IMR-90 (cell line): Measurements from ENCODE around the gene RABEP1. TPM values are rescaled to one million over a fixed set of nuclear protein-coding genes. Genes with fewer than 3 reads are reported as not detected.
A peak's percentile ranks its signal among the peaks of the same experiment; 100 is the strongest.

ENCODE experiments used
- ATAC-seq: fragments of 200-7000 bp; cut with Tn5 transposase; 2 replicates; pipeline ENCODE4 v1.9.1; 2020; ENCODE audit warnings: low read depth, mild to moderate bottlenecking, moderate library complexity
- BruUV-seq: library from RNA; stranded (reverse); fragments of 400-500 nt; replicated peaks from 2 replicates; lab custom pipeline; 2021; lab: Mats Ljungman, UMichigan
- CTCF ChIA-PET: fragments of 300-600 bp; formaldehyde crosslinking; extraction: SDS; loops from one replicate; lab custom pipeline; 2021; ENCODE audit warnings: antibody characterized with exemption; lab: Yijun Ruan, JAX
- POLR2A ChIA-PET: fragments of 300-600 bp; sonication (Branson Sonifier 250); formaldehyde crosslinking; loops from one replicate; lab custom pipeline; 2022; ENCODE audit warnings: antibody characterized with exemption; ENCODE audit not compliant: unreplicated experiment; lab: Charles Lee
- DNase-seq: peaks from one replicate; pipeline ENCODE4 v3.0.0; 2013
- H2AFZ ChIP-seq: replicated peaks from 2 replicates; pipeline ENCODE3; 2013; ENCODE audit warnings: low read length, mild to moderate bottlenecking; ENCODE audit not compliant: poor library complexity
- H2AK5ac ChIP-seq: 2 replicates; pipeline ENCODE4 v1.6.1; 2013; ENCODE audit warnings: low read depth, low read length, inconsistent platforms
- H2AK9ac ChIP-seq: replicated peaks from 2 replicates; pipeline ENCODE3; 2013; ENCODE audit warnings: mild to moderate bottlenecking, low read depth, low read length, moderate library complexity; ENCODE audit not compliant: poor library complexity
- H2BK120ac ChIP-seq: 2 replicates; pipeline ENCODE4 v1.6.1; 2013; ENCODE audit warnings: low read depth, low read length, inconsistent platforms
- H2BK15ac ChIP-seq: 3 replicates; pipeline ENCODE4 v1.6.1; 2013; ENCODE audit warnings: low read depth, low read length, inconsistent platforms
- H2BK20ac ChIP-seq: 2 replicates; pipeline ENCODE4 v1.6.1; 2013; ENCODE audit warnings: low read depth, mild to moderate bottlenecking, inconsistent platforms, low read length, moderate library complexity
- H2BK5ac ChIP-seq: 2 replicates; pipeline ENCODE4 v1.6.1; 2013; ENCODE audit warnings: mild to moderate bottlenecking, low read depth, low read length, inconsistent platforms; ENCODE audit not compliant: poor library complexity, severe bottlenecking
- H3K14ac ChIP-seq: replicated peaks from 2 replicates; pipeline ENCODE4 v1.6.1; 2013; ENCODE audit warnings: low read depth, low read length, inconsistent platforms
- H3K18ac ChIP-seq: 2 replicates; pipeline ENCODE4 v1.6.1; 2013; ENCODE audit warnings: low read depth, low read length, control low read depth
- H3K23ac ChIP-seq: 2 replicates; pipeline ENCODE4 v1.6.1; 2013; ENCODE audit warnings: low read depth, low read length, inconsistent platforms
- H3K27ac ChIP-seq: 2 replicates; pipeline ENCODE4 v1.5.1; 2013; ENCODE audit warnings: mild to moderate bottlenecking, control low read depth, low read length; ENCODE audit not compliant: insufficient read depth
- H3K27me3 ChIP-seq: 2 replicates; pipeline ENCODE4 v1.6.1; 2013; ENCODE audit warnings: low read length; ENCODE audit not compliant: control insufficient read depth, insufficient read depth
- H3K36me3 ChIP-seq: 2 replicates; pipeline ENCODE4 v1.6.1; 2013; ENCODE audit warnings: low read length, mixed read lengths; ENCODE audit not compliant: control insufficient read depth, insufficient read depth
- H3K4ac ChIP-seq: 2 replicates; pipeline ENCODE4 v1.6.1; 2013; ENCODE audit warnings: low read depth, low read length, inconsistent platforms
- H3K4me1 ChIP-seq: 2 replicates; pipeline ENCODE4 v1.6.1; 2013; ENCODE audit warnings: low read length, mixed read lengths; ENCODE audit not compliant: control insufficient read depth, insufficient read depth
- H3K4me2 ChIP-seq: 2 replicates; pipeline ENCODE4 v1.6.1; 2013; ENCODE audit warnings: low read depth, mild to moderate bottlenecking, control low read depth, low read length, moderate library complexity
- H3K4me3 ChIP-seq: 2 replicates; pipeline ENCODE4 v1.5.1; 2013; ENCODE audit warnings: low read depth, mild to moderate bottlenecking, control low read depth, low read length, moderate library complexity; ENCODE audit not compliant: insufficient read depth
- H3K56ac ChIP-seq: 2 replicates; pipeline ENCODE4 v1.6.1; 2013; ENCODE audit warnings: low read length, inconsistent platforms; ENCODE audit not compliant: insufficient read depth; ENCODE audit errors: extremely low read depth
- H3K79me1 ChIP-seq, 2 experiments: 2 replicates each; pipeline ENCODE4 v1.6.1; 2013; ENCODE audit warnings: low read length in 2 of 2, inconsistent platforms in 1 of 2, low read depth in 1 of 2
- H3K9ac ChIP-seq: 2 replicates; pipeline ENCODE4 v1.6.1; 2013; ENCODE audit warnings: low read depth, low read length, control low read depth
- H3K9me1 ChIP-seq: 2 replicates; pipeline ENCODE4 v1.6.1; 2013; ENCODE audit warnings: low read length, inconsistent platforms; ENCODE audit not compliant: insufficient read depth
- H3K9me3 ChIP-seq: 2 replicates; pipeline ENCODE4 v1.6.1; 2013; ENCODE audit warnings: low read length; ENCODE audit not compliant: control insufficient read depth, insufficient read depth
- H4K20me1 ChIP-seq: 2 replicates; pipeline ENCODE4 v1.6.1; 2013; ENCODE audit warnings: low read length, inconsistent platforms; ENCODE audit not compliant: insufficient read depth
- H4K5ac ChIP-seq: 2 replicates; pipeline ENCODE4 v1.6.1; 2013; ENCODE audit warnings: mild to moderate bottlenecking, low read depth, low read length, control low read depth
- H4K8ac ChIP-seq, 2 experiments: 2 replicates each; pipeline ENCODE4 v1.6.1; 2013; ENCODE audit warnings: low read depth in 2 of 2, low read length in 2 of 2, control low read depth in 1 of 2, inconsistent platforms in 1 of 2
- H4K91ac ChIP-seq: 2 replicates; pipeline ENCODE4 v1.6.1; 2013; ENCODE audit warnings: low read depth, low read length, inconsistent platforms; ENCODE audit not compliant: insufficient read depth
- BHLHE40 ChIP-seq: fragments of 150-350 bp; IDR thresholded peaks from 2 replicates; pipeline ENCODE4 v1.6.1; 2016; ENCODE audit warnings: mild to moderate bottlenecking, low read depth, low read length
- CEBPB ChIP-seq: IDR thresholded peaks from 2 replicates; pipeline ENCODE4 v1.6.1; 2012; ENCODE audit warnings: low read depth, low read length, improper control_type of control experiment
- FOS ChIP-seq: fragments of 150-350 bp; IDR thresholded peaks from 2 replicates; pipeline ENCODE4 v1.6.1; 2016; ENCODE audit warnings: low read depth, low read length
- POLR2A ChIP-seq: IDR thresholded peaks from 2 replicates; pipeline ENCODE4 v1.6.1; 2012; ENCODE audit warnings: mild to moderate bottlenecking, low read depth, low read length
- SMC3 ChIP-seq: fragments of 150-350 bp; IDR thresholded peaks from 2 replicates; pipeline ENCODE4 v1.6.1; 2016; ENCODE audit warnings: low read depth, mild to moderate bottlenecking, antibody characterized with exemption, low read length, moderate library complexity
- WGBS, 2 experiments: methylation state at CpG; one replicate each; pipeline versions ENCODE4 v1.1.5 to v1.1.7; 2013; ENCODE audit warnings: missing lambda C conversion rate in 2 of 2; ENCODE audit not compliant: insufficient read length in 1 of 2; ENCODE audit errors: extremely low coverage in 2 of 2; 5-methylcytosine and 5-hydroxymethylcytosine counted together
- dilution Hi-C: fragments of 300-500 bp; cut with HindIII; formaldehyde crosslinking; loops from one replicate; pipeline ENCODE4 v1.14.3; 2018; ENCODE audit warnings: low sequenced_read_pairs; ENCODE audit not compliant: unreplicated experiment
- in situ Hi-C: fragments of 300-500 bp; cut with MboI; formaldehyde crosslinking; loops from 3 replicates; pipeline ENCODE4 v1.14.3; 2019; ENCODE audit warnings: low sequenced_read_pairs, inconsistent platforms, mixed read lengths
- intact Hi-C: fragments of 100-400 bp; cut with micrococcal nuclease; formaldehyde crosslinking; loops from 2 replicates; pipeline ENCODE4 v1.10.0; 2022
- polyA plus RNA-seq, 3 experiments: library from polyadenylated mRNA; depleted of rRNA; stranded (reverse); fragments of >200 nt; gene quantifications; 2 replicates each; pipeline ENCODE4 v1.2.3, GENCODE V29; 2012; ENCODE audit warnings: low replicate concordance in 1 of 3
- total RNA-seq: library from RNA; depleted of rRNA; stranded (reverse); fragments of >200 nt; gene quantifications from 2 replicates; pipeline ENCODE4 v1.2.3, GENCODE V29; 2012
- TF ChIP-seq, protein P1 (sequence below): fragments of 150-350 bp; IDR thresholded peaks from 2 replicates; pipeline ENCODE4 v1.6.1; 2017; ENCODE audit warnings: mild to moderate bottlenecking, antibody characterized with exemption, low read length, low read depth
- TF ChIP-seq, protein P2 (sequence below): fragments of 150-350 bp; IDR thresholded peaks from 2 replicates; pipeline ENCODE4 v1.6.1; 2016; ENCODE audit warnings: low read depth, mild to moderate bottlenecking, low read length, moderate library complexity, borderline replicate concordance

Gene RABEP1
- total and polyA plus RNA-seq, 2 of the 4 experiments (the other 2 are of a cell fraction): 15.3 to 38.2 TPM

DNA sequence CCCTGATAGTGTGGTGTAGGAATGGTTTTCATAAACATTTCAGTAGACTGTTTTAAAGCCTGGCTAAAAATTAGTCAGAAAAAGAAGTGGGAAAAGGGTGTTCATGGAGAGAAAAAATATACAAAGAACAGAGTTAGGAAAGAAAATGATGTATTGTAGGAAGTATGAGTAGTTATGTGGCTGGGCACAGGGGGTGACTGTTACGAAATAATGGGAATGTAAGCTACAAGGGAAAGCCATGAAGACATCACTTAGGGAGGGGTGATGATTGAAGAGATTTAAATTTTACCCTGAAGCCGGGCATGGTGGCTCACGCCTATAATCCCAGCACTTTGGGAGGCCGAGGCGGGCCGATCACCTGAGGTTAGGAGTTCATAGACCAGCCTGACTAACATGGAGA, 82.1 kb downstream of the RABEP1 start:
- Histone ChIP-seq H3K9me3 (no peaks in the 10 kb centered on the region), H2AK5ac (no peak overlapping the region), H2BK5ac (no peak overlapping the region), H3K18ac (no peak overlapping the region), H4K91ac (no peak overlapping the region), H3K27ac (no peak overlapping the region), H3K27me3 (no peaks in the 10 kb centered on the region), H2BK120ac (no peak overlapping the region), H4K8ac (no peak overlapping the region), H3K14ac (no peak overlapping the region), H3K79me1 (peaks cover 6 to 9% of the 10 kb centered on the region in 2 experiments; a peak in 3 of 4 replicates), H3K4me3 (no peak overlapping the region), H3K4ac (no peak overlapping the region), H2AFZ (no peak overlapping the region), H3K9me1 (peaks cover 3% of the 10 kb centered on the region; the same call in 1 of the 2 replicates), H3K4me1 (peaks cover 9% of the 10 kb centered on the region; the same call in 1 of the 2 replicates), H4K20me1 (peaks cover 14% of the 10 kb centered on the region; the same call in 1 of the 2 replicates), H2BK20ac (no peak overlapping the region), H3K56ac (no peak overlapping the region), H2AK9ac (no peak overlapping the region), H4K5ac (no peak overlapping the region), H3K23ac (no peak overlapping the region), H2BK15ac (no peak overlapping the region), H3K4me2 (peak overlapping the region; percentile 6; the same call in 1 of the 2 replicates), H3K9ac (no peak overlapping the region), H3K36me3 (peaks cover 18% of the 10 kb centered on the region)
- intact Hi-C loops (no loop called here), dilution Hi-C loops (no loop called here), in situ Hi-C loops (no loop called here)
- no CpG with 5 or more reads among the region's 6 CpGs for WGBS, 2 experiments
- DNase-seq: peak; percentile 83
- no TSS peak for BruUV-seq
- ChIA-PET CTCF (no interaction called here), POLR2A (no interaction called here)
- TF ChIP-seq CEBPB: peak; percentile 91
- TF ChIP-seq, protein P1, sequence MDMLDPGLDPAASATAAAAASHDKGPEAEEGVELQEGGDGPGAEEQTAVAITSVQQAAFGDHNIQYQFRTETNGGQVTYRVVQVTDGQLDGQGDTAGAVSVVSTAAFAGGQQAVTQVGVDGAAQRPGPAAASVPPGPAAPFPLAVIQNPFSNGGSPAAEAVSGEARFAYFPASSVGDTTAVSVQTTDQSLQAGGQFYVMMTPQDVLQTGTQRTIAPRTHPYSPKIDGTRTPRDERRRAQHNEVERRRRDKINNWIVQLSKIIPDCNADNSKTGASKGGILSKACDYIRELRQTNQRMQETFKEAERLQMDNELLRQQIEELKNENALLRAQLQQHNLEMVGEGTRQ: no peak
- TF ChIP-seq, protein P2, sequence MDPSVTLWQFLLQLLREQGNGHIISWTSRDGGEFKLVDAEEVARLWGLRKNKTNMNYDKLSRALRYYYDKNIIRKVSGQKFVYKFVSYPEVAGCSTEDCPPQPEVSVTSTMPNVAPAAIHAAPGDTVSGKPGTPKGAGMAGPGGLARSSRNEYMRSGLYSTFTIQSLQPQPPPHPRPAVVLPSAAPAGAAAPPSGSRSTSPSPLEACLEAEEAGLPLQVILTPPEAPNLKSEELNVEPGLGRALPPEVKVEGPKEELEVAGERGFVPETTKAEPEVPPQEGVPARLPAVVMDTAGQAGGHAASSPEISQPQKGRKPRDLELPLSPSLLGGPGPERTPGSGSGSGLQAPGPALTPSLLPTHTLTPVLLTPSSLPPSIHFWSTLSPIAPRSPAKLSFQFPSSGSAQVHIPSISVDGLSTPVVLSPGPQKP: no peak
- TF ChIP-seq BHLHE40: 0 out of 2 replicates have a peak, but pooled peaks have one; percentile 10
- TF ChIP-seq FOS: peak; percentile 27; the same call in 1 of the 2 replicates
- TF ChIP-seq POLR2A: no peak
- no peak for TF ChIP-seq SMC3
- ATAC-seq: peak; percentile 86
